Measurements from ENCODE around the gene TENM4.

GRCh38 chr11:79404325-79404724 lies 36.5 kb downstream of the TENM4 start:
- no peak for TF ChIP-seq EP300 (conservative IDR thresholded peaks at IDR 0.05; ENCODE audit: poor library complexity, severe bottlenecking)
- TF ChIP-seq REST (IDR thresholded peaks at IDR 0.05; ENCODE audit: borderline replicate concordance) = no peak
- TF ChIP-seq TAF1 (IDR thresholded peaks at IDR 0.05; ENCODE audit: low read depth) = no peak
- no peak for TF ChIP-seq CTCF (IDR thresholded peaks at IDR 0.05; ENCODE audit: poor library complexity, severe bottlenecking)
